Fibroblast of lung (primary cell): ENCODE results near the gene RGS12. TPM values are rescaled to one million over a fixed set of nuclear protein-coding genes. Genes with fewer than 3 reads are reported as not detected.

Experiments
- DNase-seq, 2 donors: peaks; one replicate each; pipeline versions ENCODE4 v3.0.0 to v3.0.0-alpha.2; 2010; ENCODE audit warnings: low read depth in 2 of 2
- H2AFZ ChIP-seq: 2 replicates; pipeline ENCODE4 v1.5.1; 2012; ENCODE audit warnings: low read length, control low read depth, inconsistent platforms
- H3K27ac ChIP-seq: 2 replicates; pipeline ENCODE4 v1.5.1; 2011; ENCODE audit warnings: low read length, control low read depth; ENCODE audit not compliant: insufficient read depth
- H3K27me3 ChIP-seq: 2 replicates; pipeline ENCODE4 v1.5.1; 2011; ENCODE audit warnings: mild to moderate bottlenecking, low read length; ENCODE audit not compliant: control insufficient read depth, insufficient read depth
- H3K36me3 ChIP-seq: 2 replicates; pipeline ENCODE4 v1.5.1; 2011; ENCODE audit warnings: low read length; ENCODE audit not compliant: control insufficient read depth, insufficient read depth
- H3K4me1 ChIP-seq: 2 replicates; pipeline ENCODE4 v1.5.1; 2011; ENCODE audit warnings: low read length; ENCODE audit not compliant: control insufficient read depth, insufficient read depth; ENCODE audit errors: extremely low read depth
- H3K4me2 ChIP-seq: 2 replicates; pipeline ENCODE4 v1.5.1; 2011; ENCODE audit warnings: low read length, control low read depth; ENCODE audit not compliant: insufficient read depth; ENCODE audit errors: extremely low read depth
- H3K4me3 ChIP-seq, 4 experiments: fragments of 200-600 bp in 1 of 4; sonication (generic) in 1 of 4; replicated peaks in 1 of 4; 2 replicates each; pipeline ENCODE4 v1.5.1; 2011 to 2016; ENCODE audit warnings: low read length in 4 of 4, low read depth in 3 of 4, mild to moderate bottlenecking in 3 of 4, control low read depth in 2 of 4, inconsistent platforms in 1 of 4, mixed read lengths in 1 of 4; ENCODE audit not compliant: insufficient read depth in 1 of 4; ENCODE audit errors: control extremely low read depth in 1 of 4
- H3K79me2 ChIP-seq: 2 replicates; pipeline ENCODE4 v1.5.1; 2012; ENCODE audit warnings: mild to moderate bottlenecking, low read length, inconsistent platforms; ENCODE audit not compliant: control insufficient read depth, insufficient read depth
- H3K9ac ChIP-seq: 2 replicates; pipeline ENCODE4 v1.5.1; 2011; ENCODE audit warnings: mild to moderate bottlenecking, low read length, control low read depth; ENCODE audit not compliant: insufficient read depth
- H3K9me3 ChIP-seq: 2 replicates; pipeline ENCODE4 v1.5.1; 2012; ENCODE audit warnings: low read depth, low read length; ENCODE audit not compliant: control insufficient read depth, insufficient read depth
- H4K20me1 ChIP-seq: 2 replicates; pipeline ENCODE4 v1.5.1; 2011; ENCODE audit warnings: low read length; ENCODE audit not compliant: control insufficient read depth, insufficient read depth; ENCODE audit errors: extremely low read depth
- EZH2 ChIP-seq: IDR thresholded peaks from 2 replicates; pipeline ENCODE4 v1.5.1; 2012; ENCODE audit warnings: low read length, control low read depth, mild to moderate bottlenecking; ENCODE audit errors: missing control alignments
- polyA plus RNA-seq, 2 donors: library from polyadenylated mRNA; depleted of rRNA in 1 of 2; stranded (reverse) in 1 of 2; unstranded in 1 of 2; fragments of >200 nt; gene quantifications; 2 replicates each; pipeline ENCODE4 v1.2.1, GENCODE V29; 2011 to 2012; ENCODE audit warnings: missing spikeins in 1 of 2
- total RNA-seq: library from RNA; depleted of rRNA; stranded (reverse); fragments of >200 nt; gene quantifications from 2 replicates; pipeline ENCODE4 v1.2.1, GENCODE V29; 2014
- TF ChIP-seq, protein P1 (sequence below), 2 donors: IDR thresholded peaks in 1 of 2; conservative IDR thresholded peaks in 1 of 2; 1 replicate in 1 of 2; 2 replicates in 1 of 2; pipeline ENCODE4 v1.5.1; 2011 to 2012; ENCODE audit warnings: low read length in 2 of 2, control low read depth in 1 of 2, inconsistent platforms in 1 of 2, low read depth in 1 of 2, mild to moderate bottlenecking in 1 of 2

Gene RGS12
- total and polyA plus RNA-seq, 2 donors (not counting 1 experiment from before 2014, with no cell fraction given) = 5.1 to 21.1 TPM

DNA sequence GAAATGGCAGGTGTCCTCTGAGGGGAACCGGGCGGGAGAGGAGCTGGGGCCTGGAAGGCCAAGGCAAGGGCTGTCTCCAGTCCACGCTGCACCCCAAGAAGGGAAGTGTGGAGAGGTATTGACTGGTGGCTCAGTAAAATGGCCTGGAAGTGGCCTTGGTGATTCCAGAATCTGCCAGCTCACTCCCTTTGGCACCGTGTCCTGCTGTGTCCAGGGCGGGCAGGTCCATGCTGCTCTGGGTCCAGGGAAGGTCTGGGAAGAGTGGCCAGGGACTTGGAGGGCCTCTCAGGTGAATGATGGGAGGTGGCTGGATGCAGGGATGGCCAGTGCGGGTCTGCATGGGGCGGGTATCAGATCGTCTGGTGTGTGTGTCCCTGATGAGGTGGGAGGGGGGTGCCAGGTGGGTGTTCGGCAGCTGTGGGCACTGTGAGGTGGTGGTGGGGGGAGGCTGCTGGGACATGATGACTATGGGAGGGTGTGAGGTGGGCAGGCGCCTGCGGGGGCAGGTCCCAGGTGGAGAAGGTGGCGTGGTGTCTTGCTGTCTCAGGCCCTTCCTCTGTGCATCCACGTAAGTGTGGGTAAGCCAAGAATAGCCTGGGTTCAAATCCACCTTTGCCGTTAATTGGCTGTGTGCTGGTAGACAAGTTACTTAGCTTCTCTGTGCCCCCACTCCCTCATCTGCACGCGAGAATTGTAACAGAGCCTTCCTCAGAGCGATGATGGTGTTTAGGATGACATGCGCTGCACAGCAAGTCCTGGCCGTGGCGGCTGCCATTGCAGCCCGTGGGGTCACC is 17.7 kb downstream of the RGS12 start:
- no peak for DNase-seq
- Histone ChIP-seq H2AFZ (no peak overlapping the region), H3K79me2 (peaks cover 24% of the 10 kb centered on the region), H3K4me3 (no peak overlapping the region), H4K20me1 (no peaks in the 10 kb centered on the region), H3K9me3 (no peaks in the 10 kb centered on the region), H3K36me3 (no peaks in the 10 kb centered on the region), H3K9ac (no peak overlapping the region), H3K27ac (no peak overlapping the region), H3K27me3 (no peaks in the 10 kb centered on the region), H3K4me1 (peaks cover 7% of the 10 kb centered on the region), H3K4me2 (no peak overlapping the region)
- TF ChIP-seq, protein P1, sequence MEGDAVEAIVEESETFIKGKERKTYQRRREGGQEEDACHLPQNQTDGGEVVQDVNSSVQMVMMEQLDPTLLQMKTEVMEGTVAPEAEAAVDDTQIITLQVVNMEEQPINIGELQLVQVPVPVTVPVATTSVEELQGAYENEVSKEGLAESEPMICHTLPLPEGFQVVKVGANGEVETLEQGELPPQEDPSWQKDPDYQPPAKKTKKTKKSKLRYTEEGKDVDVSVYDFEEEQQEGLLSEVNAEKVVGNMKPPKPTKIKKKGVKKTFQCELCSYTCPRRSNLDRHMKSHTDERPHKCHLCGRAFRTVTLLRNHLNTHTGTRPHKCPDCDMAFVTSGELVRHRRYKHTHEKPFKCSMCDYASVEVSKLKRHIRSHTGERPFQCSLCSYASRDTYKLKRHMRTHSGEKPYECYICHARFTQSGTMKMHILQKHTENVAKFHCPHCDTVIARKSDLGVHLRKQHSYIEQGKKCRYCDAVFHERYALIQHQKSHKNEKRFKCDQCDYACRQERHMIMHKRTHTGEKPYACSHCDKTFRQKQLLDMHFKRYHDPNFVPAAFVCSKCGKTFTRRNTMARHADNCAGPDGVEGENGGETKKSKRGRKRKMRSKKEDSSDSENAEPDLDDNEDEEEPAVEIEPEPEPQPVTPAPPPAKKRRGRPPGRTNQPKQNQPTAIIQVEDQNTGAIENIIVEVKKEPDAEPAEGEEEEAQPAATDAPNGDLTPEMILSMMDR (conservative IDR thresholded peaks at IDR 0.05 in 1 of 2, IDR thresholded peaks at IDR 0.05 in 1 of 2; ENCODE audit: low read depth in 1 of 2, low read length in 2 of 2) = no peak
- no peak for TF ChIP-seq EZH2

DNA sequence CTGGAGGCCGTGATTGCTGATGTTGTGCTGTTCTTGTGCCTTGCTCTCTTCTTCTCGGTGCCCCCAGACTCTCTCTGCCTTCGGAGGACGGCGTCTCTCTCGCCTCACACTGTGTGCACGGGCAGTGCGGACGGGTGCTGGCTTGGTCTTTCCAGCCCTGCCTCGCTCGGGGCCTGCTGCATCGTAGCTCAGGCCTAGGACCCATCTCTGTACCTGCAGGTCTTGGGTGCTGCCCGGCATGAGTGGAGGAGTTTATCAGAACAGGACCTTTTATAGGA is 18.2 kb downstream of the RGS12 start:
- no peaks in the 10 kb centered on the region for H3K36me3 ChIP-seq
- no peak for DNase-seq
- TF ChIP-seq, protein P1 (conservative IDR thresholded peaks at IDR 0.05 in 1 of 2, IDR thresholded peaks at IDR 0.05 in 1 of 2; ENCODE audit: low read depth in 1 of 2, low read length in 2 of 2) = no peak
- no peak for TF ChIP-seq EZH2
- peaks cover 21% of the 10 kb centered on the region for H3K79me2 ChIP-seq
- no peak overlapping the region for H3K4me2 ChIP-seq
- no peak overlapping the region for H2AFZ ChIP-seq
- no peak overlapping the region for H3K27ac ChIP-seq
- H3K4me3 ChIP-seq = no peak overlapping the region
- no peaks in the 10 kb centered on the region for H3K9me3 ChIP-seq
- H3K4me1 ChIP-seq = peaks cover 2% of the 10 kb centered on the region
- H3K9ac ChIP-seq = no peak overlapping the region
- H3K27me3 ChIP-seq = no peaks in the 10 kb centered on the region
- H4K20me1 ChIP-seq = no peaks in the 10 kb centered on the region

DNA sequence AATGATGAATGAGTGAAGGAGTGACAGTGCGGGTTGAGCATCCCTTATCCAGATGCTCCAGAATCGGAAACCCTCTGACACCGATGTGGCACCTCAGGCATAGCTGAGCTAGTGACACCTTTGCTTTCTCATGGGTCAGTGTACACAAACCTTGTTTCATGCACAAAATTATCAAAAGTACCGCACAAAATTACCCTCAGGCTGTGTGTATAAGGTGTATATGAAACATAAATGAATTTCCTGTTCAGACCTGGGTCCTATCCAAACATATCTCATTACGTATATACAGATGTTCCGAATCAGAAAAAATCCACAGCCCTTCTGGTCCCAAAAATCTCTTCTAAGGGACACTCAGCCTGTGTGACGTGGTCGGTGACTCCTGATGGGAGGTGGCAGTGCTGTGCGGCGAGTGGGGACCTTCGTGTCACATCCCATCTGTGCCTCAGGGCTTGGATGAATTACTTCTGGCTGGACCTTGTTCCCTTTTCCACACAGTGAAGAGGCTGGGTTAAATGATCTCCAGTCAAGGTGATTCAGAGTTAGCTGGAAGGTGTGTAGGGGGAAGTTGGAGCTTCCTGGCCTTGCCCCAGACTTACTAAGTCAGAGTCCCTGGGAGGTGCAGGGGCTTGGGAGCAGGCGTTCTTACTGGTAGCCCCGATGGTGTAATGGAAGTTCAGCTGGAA is 18.8 kb downstream of the RGS12 start:
- Histone ChIP-seq H3K79me2 (peaks cover 15% of the 10 kb centered on the region), H3K4me2 (no peak overlapping the region), H4K20me1 (no peaks in the 10 kb centered on the region), H3K9me3 (no peaks in the 10 kb centered on the region), H3K36me3 (no peaks in the 10 kb centered on the region), H3K4me1 (no peaks in the 10 kb centered on the region), H3K27ac (no peak overlapping the region), H3K9ac (no peak overlapping the region), H3K4me3 (no peak overlapping the region), H2AFZ (no peak overlapping the region), H3K27me3 (no peaks in the 10 kb centered on the region)
- TF ChIP-seq, protein P1 (conservative IDR thresholded peaks at IDR 0.05 in 1 of 2, IDR thresholded peaks at IDR 0.05 in 1 of 2; ENCODE audit: low read depth in 1 of 2, low read length in 2 of 2) = no peak
- TF ChIP-seq EZH2 = no peak
- DNase-seq = no peak
